NCI-H524 treated with DMSO at 0.1 percent for 48 hours (cell line): ENCODE data around the gene TRPM3.

Experiments used
- DNase-seq: peaks from one replicate; lab custom pipeline; 2025; lab: John Stamatoyannopoulos, UW

The TRPM3 gene

DNA sequence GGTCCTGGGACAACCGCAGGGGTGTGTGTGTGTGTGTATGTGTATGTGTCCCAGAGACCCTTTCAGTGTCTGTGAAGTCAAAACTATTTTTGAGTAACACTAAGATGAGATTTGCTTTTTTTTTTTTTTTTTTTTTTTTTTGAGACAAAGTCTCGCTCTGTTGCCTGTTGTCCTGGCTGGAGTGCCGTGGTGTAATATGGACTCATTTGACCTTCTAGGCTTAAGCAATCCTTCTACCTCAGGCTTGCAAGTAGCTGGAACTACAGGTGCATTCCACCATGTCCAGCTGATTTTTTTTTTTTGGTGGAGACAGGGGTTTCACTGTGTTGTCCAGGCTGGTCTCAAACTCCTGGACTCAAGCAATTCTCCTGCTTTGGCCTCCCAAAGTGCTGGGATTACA lies 609.6 kb downstream of the TRPM3 start:
- DNase-seq = no peak

DNA sequence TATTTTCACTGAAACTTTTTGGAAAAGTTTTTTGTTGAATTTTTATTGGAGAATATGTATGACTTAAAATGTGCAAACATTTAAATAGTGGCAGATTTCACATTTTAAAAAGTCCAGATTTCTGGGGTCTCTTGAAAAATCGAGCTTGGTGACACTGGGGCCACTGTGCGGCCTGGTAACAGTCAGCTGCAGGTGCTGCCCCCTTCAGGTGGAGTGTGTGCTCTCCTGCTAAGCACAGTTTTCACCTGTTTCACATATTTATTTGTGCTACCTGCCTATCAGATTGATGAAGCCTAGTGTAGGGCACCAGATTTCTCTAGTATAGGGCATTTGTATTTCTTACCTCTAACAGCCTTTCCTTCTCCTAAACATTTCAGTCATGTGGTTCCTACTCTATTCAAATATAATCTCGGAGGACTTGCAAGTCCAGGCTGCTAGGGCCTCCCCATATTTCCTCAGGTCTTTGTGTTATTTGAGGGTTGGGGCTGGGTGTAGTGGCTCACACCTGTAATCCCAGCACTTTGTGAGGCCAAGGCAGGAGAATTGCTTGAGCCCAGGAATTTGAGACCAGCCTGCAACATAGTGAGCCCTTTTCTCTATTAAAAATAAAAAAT lies 611.2 kb downstream of the TRPM3 start:
- DNase-seq = no peak

DNA sequence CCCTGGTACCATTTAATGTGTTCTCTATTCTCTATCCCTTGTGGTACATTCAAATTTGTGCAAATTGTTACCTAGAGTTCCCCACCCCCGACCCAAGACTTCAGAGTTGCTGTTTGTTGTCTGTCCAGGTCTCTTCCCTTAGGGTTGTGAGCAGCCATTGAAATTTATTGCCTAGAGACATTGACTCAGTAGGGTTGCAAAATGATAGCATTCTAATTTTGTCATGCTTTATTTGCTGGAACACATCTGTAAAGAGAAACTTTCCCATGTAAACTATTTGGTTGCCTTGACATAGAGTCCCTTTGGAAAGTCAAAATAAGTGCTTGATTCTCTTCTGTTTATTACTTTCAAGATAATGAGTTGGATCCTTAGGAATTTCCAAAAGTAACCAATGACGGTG lies 615.3 kb downstream of the TRPM3 start:
- DNase-seq = no peak

DNA sequence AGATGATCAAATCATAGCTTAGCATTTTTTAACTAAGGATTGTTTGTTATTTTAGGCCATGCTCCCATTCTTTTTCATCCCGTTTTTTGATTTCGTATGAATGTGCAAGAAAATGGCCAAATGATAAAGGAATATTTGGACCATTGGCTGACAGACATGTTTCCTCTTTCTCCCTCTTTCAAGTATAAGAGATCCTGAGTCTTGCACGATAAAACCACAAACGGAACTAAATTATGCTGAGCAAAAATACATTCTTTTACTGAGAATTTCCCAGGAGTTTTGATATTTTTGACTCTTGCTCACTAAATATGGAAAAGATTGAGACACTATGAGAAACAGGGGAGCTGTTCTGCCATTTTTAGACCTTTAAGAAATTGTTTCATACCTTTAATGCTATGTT lies 616.6 kb downstream of the TRPM3 start:
- no peak for DNase-seq

DNA sequence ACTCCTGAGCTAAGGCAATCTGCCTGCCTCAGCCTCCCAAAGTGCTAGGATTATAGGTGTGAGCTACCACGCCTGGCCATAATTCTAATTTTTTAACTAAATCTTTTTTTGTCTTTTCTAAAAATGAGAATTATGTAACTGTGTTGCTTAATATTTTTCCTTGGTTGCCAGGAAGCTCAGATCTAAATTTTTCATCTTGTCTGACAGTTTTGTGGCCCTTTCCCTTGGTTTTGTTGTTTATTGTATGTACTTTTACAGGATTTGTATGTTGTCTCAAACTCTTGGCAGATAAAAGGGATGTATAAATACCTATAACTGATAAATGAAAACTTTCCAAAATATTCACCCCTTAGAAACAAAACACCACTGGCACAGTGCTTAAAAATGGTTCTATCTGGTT lies 618.7 kb downstream of the TRPM3 start:
- no peak for DNase-seq

DNA sequence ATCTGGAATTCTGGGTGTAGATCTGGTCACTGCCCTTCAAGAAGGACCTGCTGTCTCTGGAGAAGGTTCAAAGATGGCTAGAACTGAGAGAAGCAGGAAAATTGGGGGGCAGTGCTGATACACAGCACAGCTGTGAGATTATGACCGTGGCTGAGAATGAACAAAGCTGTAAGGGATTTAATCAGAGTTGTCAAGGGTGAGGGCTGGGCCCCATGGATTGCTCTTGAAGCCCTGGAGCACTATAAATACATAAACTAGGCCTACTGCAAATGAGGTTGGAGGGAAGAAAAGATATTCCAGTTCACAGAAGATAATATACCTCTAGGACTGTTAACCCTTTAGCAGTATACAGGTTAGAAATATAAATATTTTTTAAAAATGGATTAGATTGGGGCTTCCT lies 620.6 kb downstream of the TRPM3 start:
- DNase-seq = no peak

DNA sequence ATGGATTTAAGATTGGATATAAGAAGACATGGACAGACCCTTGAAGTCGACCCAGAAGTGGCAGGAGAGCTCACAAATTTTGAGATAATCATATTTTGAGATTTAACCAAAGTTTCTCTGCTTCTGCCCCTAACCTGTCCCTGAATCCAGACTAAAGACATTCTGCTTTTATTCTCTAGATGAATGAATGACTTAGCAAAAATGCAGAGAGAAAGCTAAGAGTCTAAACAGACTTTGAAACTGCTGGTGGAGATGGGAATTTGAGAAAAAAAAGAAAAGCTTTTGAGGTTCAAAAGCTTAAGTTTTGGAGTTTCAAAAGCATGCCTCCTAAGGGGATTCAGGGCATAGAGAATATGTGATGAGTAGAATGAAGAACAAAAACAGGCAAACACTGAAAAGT lies 621.8 kb downstream of the TRPM3 start:
- DNase-seq = no peak

DNA sequence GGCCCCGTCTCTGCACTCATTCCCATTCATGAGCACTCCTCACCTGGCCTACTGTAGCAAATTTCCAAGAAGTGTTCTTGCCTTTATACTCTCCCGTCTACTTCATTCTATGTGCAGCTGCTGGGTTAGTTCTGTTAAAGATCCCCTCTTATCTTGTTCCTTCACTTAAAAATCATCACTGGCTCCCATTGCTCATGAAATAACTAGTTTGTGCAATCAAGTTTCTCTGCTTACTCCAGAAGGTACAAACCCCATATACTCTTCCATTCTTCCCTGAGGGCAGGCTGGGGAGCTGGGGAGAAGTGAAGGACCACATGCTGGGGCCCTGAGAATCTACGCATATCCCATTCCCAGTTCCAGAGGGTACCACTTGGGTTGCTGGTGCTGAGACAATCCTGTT lies 622.6 kb downstream of the TRPM3 start:
- DNase-seq = no peak

DNA sequence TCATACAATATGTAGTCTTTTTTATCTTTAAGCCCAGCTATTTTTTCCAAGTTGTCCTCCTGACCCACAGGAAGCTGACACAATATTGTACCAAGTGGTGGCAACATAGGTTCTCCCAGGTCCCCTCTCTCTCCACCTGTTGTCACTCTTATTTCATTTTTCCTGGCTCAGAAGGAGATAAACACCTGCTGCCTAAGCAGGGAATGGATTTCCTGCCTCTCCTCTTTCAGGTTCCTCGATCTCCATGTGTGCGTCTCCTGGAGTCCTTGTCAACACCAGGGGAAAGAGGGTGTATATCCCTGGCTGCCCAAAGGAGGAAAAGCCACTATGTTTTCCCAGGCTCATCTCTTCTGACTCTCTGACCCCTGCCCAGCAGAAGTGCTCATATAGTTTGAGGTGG lies 625.2 kb downstream of the TRPM3 start:
- no peak for DNase-seq

DNA sequence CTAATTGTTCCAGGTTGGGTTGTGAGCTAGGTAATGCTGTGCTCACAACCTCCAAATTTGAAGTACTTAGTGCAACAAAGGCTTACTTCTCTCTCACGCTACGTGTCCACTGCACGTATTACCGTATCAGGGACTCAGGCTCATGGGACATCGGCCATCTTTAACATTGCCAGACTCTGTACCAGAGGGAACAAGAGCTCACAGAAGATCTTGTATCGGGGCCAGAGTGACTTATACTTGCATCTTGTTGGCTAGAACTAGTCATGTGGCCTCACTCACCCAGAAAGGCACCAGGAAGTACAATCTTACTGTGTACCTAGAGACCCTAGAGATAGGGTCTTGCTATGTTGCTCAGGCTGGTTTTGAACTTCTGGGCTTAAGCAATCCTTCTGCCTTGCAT lies 625.9 kb downstream of the TRPM3 start:
- DNase-seq = no peak

DNA sequence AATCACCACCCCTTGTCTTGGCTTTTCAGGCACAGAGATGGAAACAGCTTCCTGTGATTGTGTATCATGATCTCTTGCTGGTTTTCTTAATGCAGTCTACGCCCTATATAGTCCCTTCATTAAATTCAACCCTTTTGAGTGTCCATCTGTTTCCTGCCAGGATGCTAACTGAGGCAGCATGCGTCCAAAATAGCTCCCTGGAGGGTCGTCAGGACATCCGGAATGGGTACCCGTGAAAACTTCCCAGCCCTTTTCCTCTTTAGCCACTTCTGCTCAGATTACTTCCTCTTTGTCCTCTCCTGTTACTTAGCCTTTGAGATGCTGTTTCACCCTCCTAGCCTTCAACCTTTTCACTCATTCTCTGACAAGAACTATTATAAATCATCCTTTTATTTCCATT lies 627.2 kb downstream of the TRPM3 start:
- no peak for DNase-seq

DNA sequence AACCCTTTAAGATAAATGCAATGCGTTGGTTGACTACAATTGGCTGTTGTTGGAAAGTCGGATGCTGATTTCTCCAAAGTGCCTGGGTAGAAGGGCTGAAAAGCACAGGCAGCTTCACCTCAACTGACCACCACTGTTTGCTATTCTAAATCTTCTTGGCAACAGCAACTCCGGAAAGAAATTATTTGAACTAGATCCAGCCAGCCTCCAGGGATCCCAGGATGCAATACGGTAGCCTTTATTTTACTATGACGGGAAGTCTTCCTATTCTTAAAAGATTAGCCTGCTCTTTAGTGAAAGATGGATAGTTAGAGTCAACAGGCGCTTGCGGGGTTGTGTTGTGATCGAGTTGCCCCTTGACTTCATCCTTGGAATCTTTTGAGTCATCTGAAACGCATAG lies 628.4 kb downstream of the TRPM3 start:
- no peak for DNase-seq

DNA sequence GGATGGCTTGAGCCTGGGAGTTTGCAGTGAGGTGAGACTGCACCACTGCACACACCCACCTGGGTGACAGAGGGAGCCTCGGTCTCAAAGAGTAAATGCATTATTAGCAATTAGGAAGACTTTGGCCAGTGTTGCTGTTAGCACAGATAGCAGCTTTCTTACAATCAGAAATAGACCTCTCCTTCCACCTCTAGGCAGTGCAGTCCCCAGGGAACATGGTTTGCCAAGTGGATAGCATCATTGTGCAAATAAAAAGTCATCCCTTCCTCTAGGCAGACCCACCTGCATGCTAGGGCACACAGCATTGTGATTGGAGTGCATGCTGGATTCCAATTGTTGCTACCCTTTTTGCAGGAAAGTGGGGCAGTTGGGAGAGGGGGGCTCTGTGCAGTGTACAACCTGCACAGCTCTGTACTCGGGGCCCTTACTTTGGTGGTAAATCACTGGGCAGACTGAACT lies 629.1 kb downstream of the TRPM3 start:
- no peak for DNase-seq

DNA sequence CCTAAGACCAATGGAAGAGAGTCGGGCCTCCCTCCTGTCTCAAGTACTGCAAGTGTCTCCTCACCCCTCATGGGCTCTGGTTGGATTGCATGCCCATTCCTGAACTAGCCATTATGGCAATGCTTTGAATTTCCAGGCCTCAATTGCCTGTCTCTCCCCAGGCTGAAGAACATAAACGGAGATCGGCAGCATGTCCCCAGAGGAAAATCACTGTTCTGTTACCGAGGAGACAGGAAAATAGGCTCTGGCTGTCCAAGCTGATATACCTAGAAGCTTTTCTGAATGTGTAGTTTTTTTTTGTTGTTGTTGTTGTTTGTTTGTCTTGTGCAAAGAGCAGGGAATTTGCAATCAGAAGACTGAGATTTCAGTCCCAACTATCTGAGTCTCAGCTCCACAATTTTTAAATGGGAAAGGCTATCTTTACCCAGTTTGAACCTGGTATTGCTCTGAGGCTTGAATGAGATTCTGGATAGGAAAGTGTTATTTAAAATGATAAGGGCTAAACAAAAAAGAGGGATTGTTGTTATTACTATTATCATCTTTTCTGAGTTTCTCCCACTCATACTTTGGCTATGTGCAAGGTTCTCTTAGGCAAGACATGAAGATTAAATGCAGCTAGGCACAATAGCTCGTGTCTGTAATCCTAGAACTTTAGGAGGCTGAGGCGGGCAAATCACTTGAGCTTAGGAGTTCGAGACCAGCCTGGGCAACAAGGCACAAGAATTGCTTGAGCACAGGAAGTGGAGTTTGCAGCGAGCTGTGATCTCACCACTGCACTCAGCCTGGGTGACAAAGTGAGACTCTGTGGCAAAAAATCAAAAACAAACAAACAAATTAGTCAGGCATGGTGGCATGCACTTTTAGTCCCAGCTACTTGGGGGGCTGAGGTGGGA lies 629.7 kb downstream of the TRPM3 start:
- no peak for DNase-seq

DNA sequence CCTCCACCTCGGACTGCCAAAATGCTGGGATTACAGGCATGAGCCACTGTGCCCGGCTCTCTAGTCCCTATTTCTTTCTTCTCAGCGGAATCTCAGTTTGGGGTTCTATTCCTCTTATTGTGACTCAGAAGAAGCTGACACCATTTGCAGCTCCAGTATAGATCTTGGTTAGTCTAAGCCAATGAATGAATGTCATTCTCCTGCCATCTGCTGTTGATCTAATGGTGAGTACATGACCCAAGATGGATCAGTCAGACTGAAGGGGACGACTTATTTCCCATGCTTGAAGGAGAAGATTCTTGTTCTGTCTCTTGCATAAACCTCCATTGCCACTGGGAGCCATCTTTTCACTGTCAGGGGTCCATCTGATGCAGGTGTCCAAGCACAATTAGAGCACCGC lies 630.9 kb downstream of the TRPM3 start:
- DNase-seq = no peak

DNA sequence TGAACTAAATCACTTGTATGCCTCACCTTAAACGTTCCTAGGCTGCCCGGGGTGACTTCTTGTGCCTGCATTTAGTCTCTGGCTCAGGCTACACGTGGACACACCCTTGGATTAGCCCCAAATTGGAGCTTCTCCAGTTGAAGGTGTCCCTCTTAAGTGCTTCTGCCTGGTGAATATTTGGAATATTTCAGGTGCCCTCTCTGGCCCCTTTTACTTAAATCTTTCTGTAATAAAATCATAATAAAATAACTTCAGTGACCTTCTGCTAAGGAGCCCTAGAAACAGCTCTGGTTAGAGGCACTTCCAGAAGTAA lies 632.7 kb downstream of the TRPM3 start:
- DNase-seq = no peak

DNA sequence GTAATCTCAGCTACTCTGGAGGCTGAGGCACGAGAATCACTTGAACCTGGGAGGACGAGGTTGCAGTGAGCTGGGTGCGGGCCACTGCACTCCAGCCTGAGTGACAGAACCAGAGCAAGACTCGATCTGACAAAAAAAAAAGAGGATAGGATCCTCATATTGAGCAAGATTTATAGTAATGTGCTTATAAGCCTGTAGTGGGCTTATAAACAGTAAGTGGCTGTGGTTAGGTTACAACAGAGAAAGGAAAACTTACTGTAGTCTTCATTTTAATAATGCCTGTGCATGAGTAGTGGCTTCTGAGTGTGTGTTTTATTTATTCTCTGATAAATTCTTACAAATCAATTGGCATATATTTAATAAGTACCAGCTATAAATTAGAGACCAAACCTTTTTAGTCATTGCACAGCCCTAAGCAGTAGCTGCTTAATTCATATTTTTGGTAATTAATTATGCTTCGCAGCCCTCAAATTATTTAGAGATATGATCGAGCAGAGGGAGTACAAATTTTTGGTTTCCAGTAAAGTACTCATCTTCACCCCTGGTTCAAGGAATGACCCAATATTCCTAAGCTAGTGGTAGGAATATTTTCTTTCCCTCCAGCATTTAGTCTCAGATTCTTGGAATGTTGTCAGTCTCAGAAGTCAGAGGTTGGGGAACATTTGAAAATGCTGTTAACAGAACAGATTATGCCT lies 633.2 kb downstream of the TRPM3 start:
- no peak for DNase-seq

DNA sequence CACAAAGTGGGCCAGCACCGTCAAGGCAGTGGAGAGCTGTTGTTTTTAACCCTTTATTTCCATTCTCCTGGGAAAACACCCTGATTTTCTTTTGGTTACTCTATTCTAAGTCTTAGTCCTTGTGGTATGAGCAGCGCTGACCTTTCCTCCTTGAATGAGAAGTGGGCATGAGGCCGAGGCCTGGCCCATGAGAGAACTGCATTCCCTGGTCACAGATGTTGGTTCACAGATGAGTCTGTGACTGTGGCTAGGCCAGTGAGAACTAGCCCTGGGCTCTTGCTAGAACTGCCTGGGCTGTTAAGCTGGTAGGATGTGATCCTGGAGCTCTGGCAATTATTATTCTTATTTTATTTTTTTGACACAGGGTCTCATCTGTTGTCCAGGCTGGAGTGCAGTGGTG lies 635.3 kb downstream of the TRPM3 start:
- DNase-seq = no peak

DNA sequence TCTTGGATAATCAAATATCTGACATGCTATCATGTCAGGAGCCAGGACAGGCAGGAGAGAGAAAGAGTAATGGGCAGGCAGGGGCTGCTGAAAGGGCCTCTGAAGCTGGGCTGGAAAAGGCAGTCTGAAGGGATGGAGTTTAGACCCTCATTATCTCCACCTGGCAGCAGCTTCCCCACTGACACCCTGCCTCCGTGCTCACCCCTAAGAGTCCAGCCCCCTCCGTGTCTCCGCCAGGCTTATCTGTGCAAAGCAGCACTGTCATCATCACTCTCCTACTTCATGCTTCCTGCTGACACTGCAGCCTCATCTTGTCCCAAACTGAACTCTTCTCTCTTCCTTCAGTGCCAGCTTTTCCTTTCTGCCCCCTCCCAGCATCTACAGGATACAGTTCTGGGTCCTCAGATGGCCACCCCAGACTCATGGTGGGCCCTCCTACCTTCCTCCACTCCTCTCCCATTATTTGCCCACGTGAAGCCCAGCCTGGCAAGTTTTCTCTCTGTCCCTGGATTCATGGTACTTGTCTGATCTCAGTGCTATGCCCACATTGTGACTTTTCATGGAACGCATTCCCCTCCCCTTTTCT lies 636.1 kb downstream of the TRPM3 start:
- DNase-seq = no peak

DNA sequence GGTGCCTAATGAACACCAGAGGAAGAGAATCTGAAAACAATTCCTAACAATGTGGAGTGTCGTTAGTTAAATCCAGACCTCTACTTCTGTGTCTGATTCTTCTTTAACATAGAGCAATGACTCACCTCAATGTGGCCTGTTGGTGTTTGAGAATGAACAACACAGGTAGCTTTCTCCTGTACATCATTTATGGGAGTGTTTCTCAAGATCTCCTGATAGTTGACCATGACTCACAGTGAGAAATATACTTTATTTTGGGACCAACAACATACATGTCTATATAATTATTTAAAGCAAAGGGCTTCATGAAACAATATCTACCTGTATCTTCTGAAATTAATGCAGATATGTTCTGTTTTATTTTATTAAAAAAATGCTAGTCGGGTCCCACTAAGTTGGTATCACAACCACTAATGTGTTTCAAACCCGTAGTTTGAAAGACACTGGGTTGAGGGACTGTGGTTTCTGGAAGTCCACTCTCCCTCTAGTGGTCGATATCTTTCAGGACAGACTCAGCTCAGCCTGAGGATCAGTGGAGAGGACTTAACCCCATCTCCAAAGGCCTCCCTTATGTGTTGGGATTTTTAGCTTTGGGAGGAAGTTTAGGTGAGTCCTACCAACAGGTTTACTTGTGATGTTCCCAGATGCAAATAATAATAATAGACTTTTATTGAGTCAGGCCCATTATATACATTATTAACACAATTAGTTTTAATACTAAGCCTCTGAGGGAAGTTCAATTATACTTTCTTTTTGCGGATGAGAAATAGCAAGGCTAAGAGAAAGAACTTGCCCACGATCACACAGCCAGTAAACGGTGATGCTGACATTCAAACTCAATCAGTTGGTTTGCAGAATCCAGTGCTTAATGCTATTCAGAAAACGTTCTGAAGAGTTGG lies 636.9 kb downstream of the TRPM3 start:
- no peak for DNase-seq

DNA sequence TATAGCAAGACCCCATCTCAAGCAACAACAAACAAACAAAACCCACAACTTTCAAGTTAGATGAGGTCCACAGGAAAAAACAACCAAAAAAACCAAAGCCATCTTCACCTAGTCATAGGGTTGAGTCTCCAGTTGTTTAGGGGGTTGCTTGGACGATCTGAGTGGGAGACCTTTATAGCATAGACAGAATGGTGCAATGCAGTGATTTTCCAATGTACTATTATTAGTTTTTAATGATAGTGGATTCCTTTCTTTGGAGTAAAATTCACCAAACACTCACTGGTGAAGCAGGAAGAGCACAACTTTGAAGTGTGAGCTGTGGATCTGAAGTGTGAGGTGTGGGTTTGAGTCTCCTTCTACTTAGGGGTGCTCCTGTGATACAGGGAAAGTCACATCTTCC lies 640.0 kb downstream of the TRPM3 start:
- DNase-seq = no peak
